Measurements from ENCODE around the gene C11orf16. TPM values are rescaled to one million over a fixed set of nuclear protein-coding genes. Genes with fewer than 3 reads are reported as not detected.

The C11orf16 gene
- total and polyA plus RNA-seq, 9 of the 15 experiments (the other 6 are each of a cell fraction or from before 2014, with no cell fraction given): not detected

- Histone ChIP-seq H3K9me1 (ENCODE audit: control insufficient read depth, insufficient read depth, low read length) (no peaks in the 10 kb centered on the region), H2AFZ (ENCODE audit: low read depth, low read length) (peak within 1 kb of the TSS; percentile 97), H3K4me2 (ENCODE audit: insufficient read depth, low read length) (peak within 1 kb of the TSS; percentile 92), H3K9me3 (replicated peaks; ENCODE audit: control insufficient read depth, insufficient read depth, low read depth, low read length) (no peaks in the 10 kb centered on the region; the same call in 1 of the 2 replicates), H3K4me3 (peak within 1 kb of the TSS; percentile 94), H3K36me3 (ENCODE audit: control insufficient read depth, insufficient read depth, low read length) (peaks cover 12% of the 10 kb centered on the region), H3K4me1 (replicated peaks in 1 of 2; ENCODE audit: control insufficient read depth in 2 of 2, insufficient read depth in 2 of 2, low read length in 2 of 2) (peaks cover 15 to 29% of the 10 kb centered on the region in 2 experiments), H4K20me1 (replicated peaks; ENCODE audit: control insufficient read depth, insufficient read depth, low read length) (no peaks in the 10 kb centered on the region), H3K79me2 (ENCODE audit: control insufficient read depth, insufficient read depth, low read length) (peaks cover 19% of the 10 kb centered on the region), H3K9ac (ENCODE audit: insufficient read depth in 1 of 2, low read depth in 2 of 2, low read length in 2 of 2) (peak within 1 kb of the TSS; percentile 81 to 90), H3K27ac (ENCODE audit: extremely low read depth, low read depth, low read length) (peak within 1 kb of the TSS; percentile 79), H3K27me3 (ENCODE audit: control insufficient read depth in 2 of 2, insufficient read depth in 2 of 2, low read length in 2 of 2) (no peaks in the 10 kb centered on the region)
- in situ Hi-C loops (cut with MboI): no loop called here
- WGBS (ENCODE audit: insufficient coverage, low coverage, missing lambda C conversion rate): under 1% methylated on average over 57 of the region's 68 CpGs
- intact Hi-C loops (cut with micrococcal nuclease): loop anchor here (5.0 kb wide), 2 partner anchors 151 to 226 kb away; no protein-coding TSS in a partner anchor
- POLR2A ChIA-PET: interaction anchor here (0.6 to 1.7 kb wide), 5 partner anchors 13 to 1377 kb away, joined by 3 to 4 read pairs (median 3); no protein-coding TSS in a partner anchor
- TSS peak; percentile 73 for BruUV-seq (replicated peaks)
- ATAC-seq (peak; percentile 95), FAIRE-seq (peak; percentile 89), DNase-seq (ENCODE audit: extremely low read depth in 1 of 4, low spot score in 3 of 4) (peak; percentile 95 to 97 (median 97))
- CTCF ChIA-PET (ENCODE audit: low intra/inter-chr PET ratio): no interaction called here
- no peak for TF ChIP-seq ATF1 (CRISPR knock-in tag; IDR thresholded peaks at IDR 0.05)
- TF ChIP-seq ATF1 (tag; IDR thresholded peaks at IDR 0.05): peak; percentile 44
- peak; percentile 37; the same call in 1 of the 2 replicates for TF ChIP-seq MAX (CRISPR knock-in tag; IDR thresholded peaks at IDR 0.05)
- no peak for TF ChIP-seq SMARCB1 (IDR thresholded peaks at IDR 0.05; ENCODE audit: insufficient read length, low read depth)
- TF ChIP-seq POLR2AphosphoS5 (IDR thresholded peaks at IDR 0.05; ENCODE audit: control insufficient read depth, insufficient read depth, low read depth, low read length): peak; percentile 70
- TF ChIP-seq TEAD1 (CRISPR knock-in tag; IDR thresholded peaks at IDR 0.05): peak in 1 of 2 experiments; percentile 20; a peak in 1 of 4 replicates
- TF ChIP-seq, protein P1, sequence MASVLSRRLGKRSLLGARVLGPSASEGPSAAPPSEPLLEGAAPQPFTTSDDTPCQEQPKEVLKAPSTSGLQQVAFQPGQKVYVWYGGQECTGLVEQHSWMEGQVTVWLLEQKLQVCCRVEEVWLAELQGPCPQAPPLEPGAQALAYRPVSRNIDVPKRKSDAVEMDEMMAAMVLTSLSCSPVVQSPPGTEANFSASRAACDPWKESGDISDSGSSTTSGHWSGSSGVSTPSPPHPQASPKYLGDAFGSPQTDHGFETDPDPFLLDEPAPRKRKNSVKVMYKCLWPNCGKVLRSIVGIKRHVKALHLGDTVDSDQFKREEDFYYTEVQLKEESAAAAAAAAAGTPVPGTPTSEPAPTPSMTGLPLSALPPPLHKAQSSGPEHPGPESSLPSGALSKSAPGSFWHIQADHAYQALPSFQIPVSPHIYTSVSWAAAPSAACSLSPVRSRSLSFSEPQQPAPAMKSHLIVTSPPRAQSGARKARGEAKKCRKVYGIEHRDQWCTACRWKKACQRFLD (CRISPR knock-in tag; IDR thresholded peaks at IDR 0.05): peak; percentile 64; the same call in 1 of the 2 replicates
- no peak for TF ChIP-seq ZNF445 (CRISPR knock-in tag; IDR thresholded peaks at IDR 0.05; ENCODE audit: low read depth)
- TF ChIP-seq ATF7 (IDR thresholded peaks at IDR 0.05): peak; percentile 23; the same call in 1 of the 2 replicates
- TF ChIP-seq, protein P2, sequence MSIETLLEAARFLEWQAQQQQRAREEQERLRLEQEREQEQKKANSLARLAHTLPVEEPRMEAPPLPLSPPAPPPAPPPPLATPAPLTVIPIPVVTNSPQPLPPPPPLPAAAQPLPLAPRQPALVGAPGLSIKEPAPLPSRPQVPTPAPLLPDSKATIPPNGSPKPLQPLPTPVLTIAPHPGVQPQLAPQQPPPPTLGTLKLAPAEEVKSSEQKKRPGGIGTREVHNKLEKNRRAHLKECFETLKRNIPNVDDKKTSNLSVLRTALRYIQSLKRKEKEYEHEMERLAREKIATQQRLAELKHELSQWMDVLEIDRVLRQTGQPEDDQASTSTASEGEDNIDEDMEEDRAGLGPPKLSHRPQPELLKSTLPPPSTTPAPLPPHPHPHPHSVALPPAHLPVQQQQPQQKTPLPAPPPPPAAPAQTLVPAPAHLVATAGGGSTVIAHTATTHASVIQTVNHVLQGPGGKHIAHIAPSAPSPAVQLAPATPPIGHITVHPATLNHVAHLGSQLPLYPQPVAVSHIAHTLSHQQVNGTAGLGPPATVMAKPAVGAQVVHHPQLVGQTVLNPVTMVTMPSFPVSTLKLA (conservative IDR thresholded peaks at IDR 0.05): peak in 1 of 2 experiments; percentile 24; a peak in 2 of 4 replicates
- TF ChIP-seq ZNF79 (CRISPR knock-in tag; IDR thresholded peaks at IDR 0.05; ENCODE audit: low read depth): no peak
- TF ChIP-seq, protein P3, sequence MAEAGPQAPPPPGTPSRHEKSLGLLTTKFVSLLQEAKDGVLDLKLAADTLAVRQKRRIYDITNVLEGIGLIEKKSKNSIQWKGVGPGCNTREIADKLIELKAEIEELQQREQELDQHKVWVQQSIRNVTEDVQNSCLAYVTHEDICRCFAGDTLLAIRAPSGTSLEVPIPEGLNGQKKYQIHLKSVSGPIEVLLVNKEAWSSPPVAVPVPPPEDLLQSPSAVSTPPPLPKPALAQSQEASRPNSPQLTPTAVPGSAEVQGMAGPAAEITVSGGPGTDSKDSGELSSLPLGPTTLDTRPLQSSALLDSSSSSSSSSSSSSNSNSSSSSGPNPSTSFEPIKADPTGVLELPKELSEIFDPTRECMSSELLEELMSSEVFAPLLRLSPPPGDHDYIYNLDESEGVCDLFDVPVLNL (CRISPR knock-in tag; IDR thresholded peaks at IDR 0.05; ENCODE audit: low read depth): peak; percentile 39; the same call in 1 of the 2 replicates
- 0 out of 2 replicates have a peak, but pooled peaks have one; percentile 12 for TF ChIP-seq SMARCA4 (IDR thresholded peaks at IDR 0.05)
- TF ChIP-seq RBFOX2 (IDR thresholded peaks at IDR 0.05; ENCODE audit: low read depth, low read length): peak; percentile 83
- TF ChIP-seq LCOR (CRISPR knock-in tag; IDR thresholded peaks at IDR 0.05): peak; percentile 67; the same call in 1 of the 2 replicates
- peak; percentile 89 for TF ChIP-seq ZFX (CRISPR knock-in tag; IDR thresholded peaks at IDR 0.05)
These were observed 21.5 kb downstream of the C11orf16 start, which contains the start of gene AKIP1 for GRCh38 chr11:8911029-8911823. AKIP1 (plus strand) TSS chr11:8911189; CDS start chr11:8911450, 261 bp downstream.

All from K562 (cell line).